Activated CD8-positive, alpha-beta memory T cell treated with anti-CD3 and anti-CD28 coated beads, Interleukin-2, amount 50 U/mL, for 24 hours (primary cell): ENCODE measurements around the gene CDC42BPG.
"Not testable (repeated sequence)": the region's sequence is repeated elsewhere in the genome, so short reads cannot be mapped to it uniquely, and the experiment has no call there.

Experiments
- DNase-seq: peaks from one replicate; pipeline ENCODE4 v3.0.0-alpha.2; 2020; ENCODE audit errors: extremely low read depth

Gene CDC42BPG

GRCh38 chr11:64834723-64835615 is 9.5 kb downstream of the CDC42BPG start:
- DNase-seq = no peak

- DNase-seq = no peak
Observed at GRCh38 chr11:64834031-64834722, 10.3 kb downstream of the CDC42BPG start.

- no peak for DNase-seq
Observed at GRCh38 chr11:64833509-64833908, 10.9 kb downstream of the CDC42BPG start.

- no peak for DNase-seq
Observed at GRCh38 chr11:64833198-64833502, 11.3 kb downstream of the CDC42BPG start.

- no peak for DNase-seq
Observed at GRCh38 chr11:64832467-64833197, 11.8 kb downstream of the CDC42BPG start.

GRCh38 chr11:64831411-64831891 is 13.0 kb downstream of the CDC42BPG start:
- DNase-seq = no peak

GRCh38 chr11:64829536-64830251 is 14.8 kb downstream of the CDC42BPG start:
- no peak for DNase-seq

- DNase-seq = no peak
Observed at GRCh38 chr11:64827451-64827839, 17.0 kb downstream of the CDC42BPG start.

- no peak for DNase-seq
Observed at GRCh38 chr11:64826578-64827450, 17.6 kb downstream of the CDC42BPG start.

- DNase-seq = no peak
Observed at GRCh38 chr11:64826062-64826461, 18.4 kb downstream of the CDC42BPG start.

- DNase-seq = no peak
Observed at GRCh38 chr11:64823568-64824119, 20.8 kb downstream of the CDC42BPG start.

- DNase-seq = no peak
Observed at GRCh38 chr11:64817476-64817875, 27.0 kb downstream of the CDC42BPG start.

- not testable (repeated sequence) for DNase-seq
Observed at GRCh38 chr11:64815433-64815832, 29.0 kb downstream of the CDC42BPG start.

GRCh38 chr11:64814712-64815187 is 29.7 kb downstream of the CDC42BPG start:
- DNase-seq = no peak

GRCh38 chr11:64813826-64814225 is 30.6 kb downstream of the CDC42BPG start:
- DNase-seq = no peak

GRCh38 chr11:64810891-64811272 is 33.6 kb downstream of the CDC42BPG start:
- no peak for DNase-seq

- DNase-seq = peak; percentile 63
Observed at GRCh38 chr11:64810271-64810890, 34.1 kb downstream of the CDC42BPG start, which contains the start of gene MEN1. Gene MEN1 (minus strand): TSS chr11:64810551. CDS start chr11:64810109, 442 bp downstream.

GRCh38 chr11:64809781-64810241 is 34.6 kb downstream of the CDC42BPG start:
- DNase-seq = no peak

- no peak for DNase-seq
Observed at GRCh38 chr11:64805481-64805880, 39.0 kb downstream of the CDC42BPG start.
